Cerebellar nuclear complex (tissue), 1 donor: ENCODE measurements around the gene LRRC59.
"Not testable (repeated sequence)": the region's sequence is repeated elsewhere in the genome, so short reads cannot be mapped to it uniquely, and the experiment has no call there.

Experiments used
- DNase-seq, 2 experiments: peaks; one replicate each; lab custom pipeline; 2025; lab: John Stamatoyannopoulos, UW

LRRC59 gene

GRCh38 chr17:50397111-50397918 is at the start of gene LRRC59:
LRRC59 (minus strand) TSS chr17:50397523; CDS start chr17:50397317, 206 bp downstream.
- peak; percentile 41 to 50 for DNase-seq

- no peak for DNase-seq
These were observed 48.5 kb upstream of the LRRC59 start for GRCh38 chr17:50445730-50446325.

- DNase-seq, result no peak
These were observed 47.8 kb upstream of the LRRC59 start for GRCh38 chr17:50444841-50445715.

GRCh38 chr17:50443505-50443974 is 46.2 kb upstream of the LRRC59 start:
- DNase-seq, result no peak

- DNase-seq, result no peak
These were observed 43.8 kb upstream of the LRRC59 start for GRCh38 chr17:50440838-50441829.

- DNase-seq, result peak in 1 of 2 experiments; percentile 37
These were observed 43.0 kb upstream of the LRRC59 start for GRCh38 chr17:50440172-50440837.

GRCh38 chr17:50439008-50439407 is 41.7 kb upstream of the LRRC59 start:
- no peak for DNase-seq

GRCh38 chr17:50437409-50437808 is 40.1 kb upstream of the LRRC59 start:
- DNase-seq, result no peak

- no peak for DNase-seq
These were observed 34.9 kb upstream of the LRRC59 start for GRCh38 chr17:50432125-50432762.

- DNase-seq, result no peak
These were observed 33.7 kb upstream of the LRRC59 start for GRCh38 chr17:50430821-50431618.

- no peak for DNase-seq
These were observed 32.5 kb upstream of the LRRC59 start for GRCh38 chr17:50429793-50430192.

GRCh38 chr17:50428831-50429424 is 31.6 kb upstream of the LRRC59 start:
- DNase-seq, result no peak

- DNase-seq, result not testable (repeated sequence)
These were observed 30.8 kb upstream of the LRRC59 start for GRCh38 chr17:50428126-50428525.

- DNase-seq, result no peak
These were observed 29.8 kb upstream of the LRRC59 start for GRCh38 chr17:50426814-50427787.

GRCh38 chr17:50426472-50426782 is 29.1 kb upstream of the LRRC59 start:
- DNase-seq, result no peak

GRCh38 chr17:50425682-50426471 is 28.6 kb upstream of the LRRC59 start, which contains the start of gene ACSF2:
ACSF2 (plus strand) TSS chr17:50426218; CDS start chr17:50426262, 44 bp downstream.
- no peak for DNase-seq
